GM20431 (cell line): ENCODE results near the gene VEGFC.

Experiments
- in situ Hi-C: fragments of 300-500 bp; cut with MseI, MboI; formaldehyde crosslinking; loops from one replicate; pipeline ENCODE4 v1.15.0; 2020; ENCODE audit warnings: low sequenced_read_pairs; ENCODE audit not compliant: unreplicated experiment

VEGFC gene

GRCh38 chr4:176729489-176729888, 63.2 kb downstream of the VEGFC start:
- in situ Hi-C loops, result no loop called here

- in situ Hi-C loops, result no loop called here
These were observed 65.9 kb downstream of the VEGFC start for GRCh38 chr4:176726803-176727202.

- in situ Hi-C loops, result no loop called here
These were observed 71.3 kb downstream of the VEGFC start for GRCh38 chr4:176721459-176721858.

GRCh38 chr4:176718881-176719280, 73.8 kb downstream of the VEGFC start:
- in situ Hi-C loops, result no loop called here

- in situ Hi-C loops, result no loop called here
These were observed 75.5 kb downstream of the VEGFC start for GRCh38 chr4:176717237-176717636.

- in situ Hi-C loops, result no loop called here
These were observed 83.3 kb downstream of the VEGFC start for GRCh38 chr4:176709417-176709816.

GRCh38 chr4:176708771-176709311, 83.9 kb downstream of the VEGFC start:
- in situ Hi-C loops, result no loop called here

GRCh38 chr4:176690716-176691115, 102.0 kb downstream of the VEGFC start:
- in situ Hi-C loops, result no loop called here

GRCh38 chr4:176680668-176681180, 112.0 kb downstream of the VEGFC start:
- in situ Hi-C loops, result no loop called here

GRCh38 chr4:176676901-176677300, 115.8 kb downstream of the VEGFC start:
- in situ Hi-C loops, result no loop called here

- in situ Hi-C loops, result no loop called here
These were observed 116.9 kb downstream of the VEGFC start for GRCh38 chr4:176675810-176676209.

GRCh38 chr4:176671532-176671931, 121.2 kb downstream of the VEGFC start:
- in situ Hi-C loops, result no loop called here

GRCh38 chr4:176668324-176668723, 124.4 kb downstream of the VEGFC start:
- in situ Hi-C loops, result no loop called here

GRCh38 chr4:176664964-176665363, 127.8 kb downstream of the VEGFC start:
- in situ Hi-C loops, result no loop called here

- in situ Hi-C loops, result no loop called here
These were observed 132.2 kb downstream of the VEGFC start for GRCh38 chr4:176660561-176660960.

- in situ Hi-C loops, result no loop called here
These were observed 136.6 kb downstream of the VEGFC start for GRCh38 chr4:176656108-176656507.

GRCh38 chr4:176654565-176655216, 138.0 kb downstream of the VEGFC start:
- in situ Hi-C loops, result no loop called here

- in situ Hi-C loops, result no loop called here
These were observed 139.1 kb downstream of the VEGFC start for GRCh38 chr4:176653401-176654220.

GRCh38 chr4:176646311-176646710, 146.4 kb downstream of the VEGFC start:
- in situ Hi-C loops, result loop anchor here (25.0 kb wide), 1 partner anchor 259 kb away; no protein-coding TSS in a partner anchor

- in situ Hi-C loops, result loop anchor here (25.0 kb wide), 1 partner anchor 258 kb away; no protein-coding TSS in a partner anchor
These were observed 147.3 kb downstream of the VEGFC start for GRCh38 chr4:176645246-176645960.
